HepG2 (cell line): ENCODE data around the gene BCL2L13. TPM values are rescaled to one million over a fixed set of nuclear protein-coding genes. Genes with fewer than 3 reads are reported as not detected.

Experiments used
- AHR ChIP-seq: IDR thresholded peaks from 2 replicates; pipeline ENCODE4 v1.6.1; 2018; ENCODE audit warnings: missing genetic modification reagents, missing compliant biosample characterization
- CENPX ChIP-seq: sonication (generic); formaldehyde crosslinking; IDR thresholded peaks from 2 replicates; pipeline ENCODE4 v1.9.0; 2021; ENCODE audit warnings: mild to moderate bottlenecking, missing genetic modification reagents, moderate library complexity
- ESRRA ChIP-seq: sonication (generic); formaldehyde crosslinking; IDR thresholded peaks from 2 replicates; pipeline ENCODE4 v1.5.1; 2020; ENCODE audit warnings: mild to moderate bottlenecking, low read depth, missing genetic modification reagents
- RCOR2 ChIP-seq: IDR thresholded peaks from 2 replicates; pipeline ENCODE4 v1.6.1; 2016; ENCODE audit warnings: missing biosample characterization, missing genetic modification reagents
- SUZ12 ChIP-seq: fragments of 150-350 bp; IDR thresholded peaks from 2 replicates; pipeline ENCODE4 v1.6.1; 2014; ENCODE audit warnings: low read depth, low read length
- U2AF1 ChIP-seq: fragments of 200-400 bp; formaldehyde crosslinking; optimal IDR thresholded peaks from 2 replicates; pipeline ENCODE3; 2017; ENCODE audit warnings: mild to moderate bottlenecking, low read depth, low read length
- ZNF205 ChIP-seq: IDR thresholded peaks from 2 replicates; pipeline ENCODE4 v1.6.1; 2018; ENCODE audit warnings: missing biosample characterization, missing genetic modification reagents
- ZNF234 ChIP-seq: sonication (generic); formaldehyde crosslinking; conservative IDR thresholded peaks from 2 replicates; pipeline ENCODE4 v1.5.1; 2020; ENCODE audit warnings: mild to moderate bottlenecking, missing genetic modification reagents
- ZNF652 ChIP-seq: IDR thresholded peaks from 2 replicates; pipeline ENCODE4 v1.6.1; 2016; ENCODE audit warnings: low read depth, borderline replicate concordance
- polyA plus RNA-seq, 8 experiments: library from polyadenylated mRNA; depleted of rRNA in 3 of 8; stranded (reverse) in 7 of 8; unstranded in 1 of 8; fragments of >200 nt; fragmentation: Illumina TruSeq in 4 of 8; extraction: Trizol in 4 of 8; gene quantifications; 2 replicates each; pipeline versions ENCODE4 v1.2.1 to v1.2.3, GENCODE V29; 2011 to 2016; ENCODE audit warnings: low read depth in 4 of 8, missing spikeins in 1 of 8, mixed read lengths in 1 of 8; ENCODE audit not compliant: insufficient read depth in 1 of 8
- total RNA-seq, 5 experiments: library from RNA; depleted of rRNA; stranded (reverse); fragments of >200 nt; fragmentation: Illumina TruSeq; extraction: Trizol; gene quantifications; 2 replicates each; pipeline ENCODE4 v1.2.3, GENCODE V29; 2016; ENCODE audit warnings: low read depth in 1 of 5
- TF ChIP-seq, protein P1 (sequence below): sonication (generic); formaldehyde crosslinking; IDR thresholded peaks from 2 replicates; pipeline ENCODE4 v1.4.0; 2020; ENCODE audit warnings: mild to moderate bottlenecking, low read depth, missing genetic modification reagents
- TF ChIP-seq, protein P2 (sequence below): sonication (generic); formaldehyde crosslinking; IDR thresholded peaks from 2 replicates; pipeline ENCODE4 v1.9.0; 2021; ENCODE audit warnings: missing genetic modification reagents, borderline replicate concordance
- TF ChIP-seq, protein P3 (sequence below): sonication (generic); formaldehyde crosslinking; IDR thresholded peaks from 2 replicates; pipeline ENCODE4 v1.4.0; 2020; ENCODE audit warnings: missing genetic modification reagents, mild to moderate bottlenecking, borderline replicate concordance
- TF ChIP-seq, protein P4 (sequence below): sonication (generic); formaldehyde crosslinking; IDR thresholded peaks from 2 replicates; pipeline ENCODE4 v1.4.0; 2020; ENCODE audit warnings: missing genetic modification reagents, borderline replicate concordance
- TF ChIP-seq, protein P5 (sequence below): sonication (generic); formaldehyde crosslinking; IDR thresholded peaks from 2 replicates; pipeline ENCODE4 v1.5.1; 2020; ENCODE audit warnings: missing genetic modification reagents, mild to moderate bottlenecking, borderline replicate concordance
- TF ChIP-seq, protein P6 (sequence below): sonication (generic); formaldehyde crosslinking; IDR thresholded peaks from 2 replicates; pipeline ENCODE4 v1.8.1; 2023; ENCODE audit warnings: mild to moderate bottlenecking, missing genetic modification reagents, borderline replicate concordance

The BCL2L13 gene
- total and polyA plus RNA-seq, 2 of the 13 experiments (the other 11 are each of a cell fraction or from before 2014, with no cell fraction given) = 13.5 to 14.6 TPM

DNA sequence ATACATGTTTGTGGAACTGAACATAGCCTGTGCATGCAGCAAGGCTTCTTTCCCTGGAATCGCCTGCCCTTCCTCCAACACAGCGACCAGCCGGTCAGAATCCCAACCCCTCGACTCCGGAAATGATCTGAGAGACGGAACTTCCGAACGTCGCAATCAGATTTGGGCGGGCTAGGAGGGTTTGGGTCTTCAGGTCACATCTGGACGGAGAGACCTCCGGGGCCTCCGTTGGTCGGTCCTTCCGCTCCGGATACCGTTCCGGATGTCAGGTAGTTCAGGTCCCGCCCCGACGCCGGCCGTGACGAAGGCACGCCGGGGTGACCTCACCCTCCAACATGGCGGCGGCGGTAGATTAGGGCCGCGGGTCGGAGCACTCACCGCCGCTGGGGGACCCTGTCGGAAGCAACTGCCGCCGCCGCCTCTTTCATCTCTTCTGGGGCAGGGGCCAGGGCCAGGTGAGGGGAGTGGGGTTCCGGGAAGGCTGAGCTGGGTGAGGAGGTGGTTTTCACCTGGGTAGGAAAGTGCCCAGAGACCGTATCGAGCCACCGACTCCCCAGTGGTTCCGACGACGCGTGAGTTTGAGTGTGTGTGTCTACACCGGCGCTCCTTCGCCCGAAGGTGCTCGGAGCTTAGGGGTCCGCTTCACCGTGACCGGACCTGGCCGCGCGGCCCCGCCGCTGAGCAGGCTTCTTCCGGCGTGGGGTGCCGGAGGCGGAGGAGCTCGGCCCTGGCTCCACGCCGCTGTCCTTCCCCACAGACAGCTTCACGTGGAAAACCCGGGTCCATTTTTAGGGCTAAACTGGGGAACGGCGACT lies at the start of gene BCL2L13 (continued):
- TF ChIP-seq, protein P1, sequence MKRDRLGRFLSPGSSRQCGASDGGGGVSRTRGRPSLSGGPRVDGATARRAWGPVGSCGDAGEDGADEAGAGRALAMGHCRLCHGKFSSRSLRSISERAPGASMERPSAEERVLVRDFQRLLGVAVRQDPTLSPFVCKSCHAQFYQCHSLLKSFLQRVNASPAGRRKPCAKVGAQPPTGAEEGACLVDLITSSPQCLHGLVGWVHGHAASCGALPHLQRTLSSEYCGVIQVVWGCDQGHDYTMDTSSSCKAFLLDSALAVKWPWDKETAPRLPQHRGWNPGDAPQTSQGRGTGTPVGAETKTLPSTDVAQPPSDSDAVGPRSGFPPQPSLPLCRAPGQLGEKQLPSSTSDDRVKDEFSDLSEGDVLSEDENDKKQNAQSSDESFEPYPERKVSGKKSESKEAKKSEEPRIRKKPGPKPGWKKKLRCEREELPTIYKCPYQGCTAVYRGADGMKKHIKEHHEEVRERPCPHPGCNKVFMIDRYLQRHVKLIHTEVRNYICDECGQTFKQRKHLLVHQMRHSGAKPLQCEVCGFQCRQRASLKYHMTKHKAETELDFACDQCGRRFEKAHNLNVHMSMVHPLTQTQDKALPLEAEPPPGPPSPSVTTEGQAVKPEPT (CRISPR knock-in tag) = no peak
- TF ChIP-seq RCOR2 (no peak), U2AF1 (no peak), ZNF652 (CRISPR knock-in tag) (no peak), SUZ12 (no peak; the same call in 1 of the 2 replicates), ZNF205 (CRISPR knock-in tag) (peak; percentile 48; the same call in 1 of the 2 replicates), ESRRA (CRISPR knock-in tag) (no peak), ZNF234 (CRISPR knock-in tag) (no peak; the same call in 1 of the 2 replicates), CENPX (CRISPR knock-in tag) (no peak), AHR (CRISPR knock-in tag) (0 out of 2 replicates have a peak, but pooled peaks have one; percentile 9)
- TF ChIP-seq, protein P2, sequence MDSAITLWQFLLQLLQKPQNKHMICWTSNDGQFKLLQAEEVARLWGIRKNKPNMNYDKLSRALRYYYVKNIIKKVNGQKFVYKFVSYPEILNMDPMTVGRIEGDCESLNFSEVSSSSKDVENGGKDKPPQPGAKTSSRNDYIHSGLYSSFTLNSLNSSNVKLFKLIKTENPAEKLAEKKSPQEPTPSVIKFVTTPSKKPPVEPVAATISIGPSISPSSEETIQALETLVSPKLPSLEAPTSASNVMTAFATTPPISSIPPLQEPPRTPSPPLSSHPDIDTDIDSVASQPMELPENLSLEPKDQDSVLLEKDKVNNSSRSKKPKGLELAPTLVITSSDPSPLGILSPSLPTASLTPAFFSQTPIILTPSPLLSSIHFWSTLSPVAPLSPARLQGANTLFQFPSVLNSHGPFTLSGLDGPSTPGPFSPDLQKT (CRISPR knock-in tag) = peak; percentile 64; the same call in 1 of the 2 replicates
- TF ChIP-seq, protein P3, sequence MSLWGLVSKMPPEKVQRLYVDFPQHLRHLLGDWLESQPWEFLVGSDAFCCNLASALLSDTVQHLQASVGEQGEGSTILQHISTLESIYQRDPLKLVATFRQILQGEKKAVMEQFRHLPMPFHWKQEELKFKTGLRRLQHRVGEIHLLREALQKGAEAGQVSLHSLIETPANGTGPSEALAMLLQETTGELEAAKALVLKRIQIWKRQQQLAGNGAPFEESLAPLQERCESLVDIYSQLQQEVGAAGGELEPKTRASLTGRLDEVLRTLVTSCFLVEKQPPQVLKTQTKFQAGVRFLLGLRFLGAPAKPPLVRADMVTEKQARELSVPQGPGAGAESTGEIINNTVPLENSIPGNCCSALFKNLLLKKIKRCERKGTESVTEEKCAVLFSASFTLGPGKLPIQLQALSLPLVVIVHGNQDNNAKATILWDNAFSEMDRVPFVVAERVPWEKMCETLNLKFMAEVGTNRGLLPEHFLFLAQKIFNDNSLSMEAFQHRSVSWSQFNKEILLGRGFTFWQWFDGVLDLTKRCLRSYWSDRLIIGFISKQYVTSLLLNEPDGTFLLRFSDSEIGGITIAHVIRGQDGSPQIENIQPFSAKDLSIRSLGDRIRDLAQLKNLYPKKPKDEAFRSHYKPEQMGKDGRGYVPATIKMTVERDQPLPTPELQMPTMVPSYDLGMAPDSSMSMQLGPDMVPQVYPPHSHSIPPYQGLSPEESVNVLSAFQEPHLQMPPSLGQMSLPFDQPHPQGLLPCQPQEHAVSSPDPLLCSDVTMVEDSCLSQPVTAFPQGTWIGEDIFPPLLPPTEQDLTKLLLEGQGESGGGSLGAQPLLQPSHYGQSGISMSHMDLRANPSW = no peak
- TF ChIP-seq, protein P4, sequence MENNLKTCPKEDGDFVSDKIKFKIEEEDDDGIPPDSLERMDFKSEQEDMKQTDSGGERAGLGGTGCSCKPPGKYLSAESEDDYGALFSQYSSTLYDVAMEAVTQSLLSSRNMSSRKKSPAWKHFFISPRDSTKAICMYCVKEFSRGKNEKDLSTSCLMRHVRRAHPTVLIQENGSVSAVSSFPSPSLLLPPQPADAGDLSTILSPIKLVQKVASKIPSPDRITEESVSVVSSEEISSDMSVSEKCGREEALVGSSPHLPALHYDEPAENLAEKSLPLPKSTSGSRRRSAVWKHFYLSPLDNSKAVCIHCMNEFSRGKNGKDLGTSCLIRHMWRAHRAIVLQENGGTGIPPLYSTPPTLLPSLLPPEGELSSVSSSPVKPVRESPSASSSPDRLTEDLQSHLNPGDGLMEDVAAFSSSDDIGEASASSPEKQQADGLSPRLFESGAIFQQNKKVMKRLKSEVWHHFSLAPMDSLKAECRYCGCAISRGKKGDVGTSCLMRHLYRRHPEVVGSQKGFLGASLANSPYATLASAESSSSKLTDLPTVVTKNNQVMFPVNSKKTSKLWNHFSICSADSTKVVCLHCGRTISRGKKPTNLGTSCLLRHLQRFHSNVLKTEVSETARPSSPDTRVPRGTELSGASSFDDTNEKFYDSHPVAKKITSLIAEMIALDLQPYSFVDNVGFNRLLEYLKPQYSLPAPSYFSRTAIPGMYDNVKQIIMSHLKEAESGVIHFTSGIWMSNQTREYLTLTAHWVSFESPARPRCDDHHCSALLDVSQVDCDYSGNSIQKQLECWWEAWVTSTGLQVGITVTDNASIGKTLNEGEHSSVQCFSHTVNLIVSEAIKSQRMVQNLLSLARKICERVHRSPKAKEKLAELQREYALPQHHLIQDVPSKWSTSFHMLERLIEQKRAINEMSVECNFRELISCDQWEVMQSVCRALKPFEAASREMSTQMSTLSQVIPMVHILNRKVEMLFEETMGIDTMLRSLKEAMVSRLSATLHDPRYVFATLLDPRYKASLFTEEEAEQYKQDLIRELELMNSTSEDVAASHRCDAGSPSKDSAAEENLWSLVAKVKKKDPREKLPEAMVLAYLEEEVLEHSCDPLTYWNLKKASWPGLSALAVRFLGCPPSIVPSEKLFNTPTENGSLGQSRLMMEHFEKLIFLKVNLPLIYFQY (CRISPR knock-in tag) = peak; percentile 90; the same call in 1 of the 2 replicates
- TF ChIP-seq, protein P5, sequence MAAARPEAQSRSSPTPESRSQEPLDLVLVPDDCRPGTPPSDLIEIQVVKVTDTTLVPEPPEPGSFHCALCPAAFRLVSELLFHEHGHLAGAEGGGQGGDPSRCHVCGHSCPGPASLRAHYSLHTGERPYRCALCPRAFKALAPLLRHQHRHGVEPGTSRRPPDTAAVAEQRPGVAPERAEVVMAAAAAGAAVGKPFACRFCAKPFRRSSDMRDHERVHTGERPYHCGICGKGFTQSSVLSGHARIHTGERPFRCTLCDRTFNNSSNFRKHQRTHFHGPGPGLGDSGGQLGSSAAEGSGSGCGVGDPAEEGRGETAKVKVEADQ (CRISPR knock-in tag) = no peak
- TF ChIP-seq, protein P6, sequence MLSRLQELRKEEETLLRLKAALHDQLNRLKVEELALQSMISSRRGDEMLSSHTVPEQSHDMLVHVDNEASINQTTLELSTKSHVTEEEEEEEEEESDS (CRISPR knock-in tag) = no peak
